Measurements from ENCODE around the gene STIL. TPM values are rescaled to one million over a fixed set of nuclear protein-coding genes. Genes with fewer than 3 reads are reported as not detected.

Gene STIL
- total and polyA plus RNA-seq, 2 of the 13 experiments (the other 11 are each of a cell fraction or from before 2014, with no cell fraction given) = 13.7 to 18.6 TPM

DNA sequence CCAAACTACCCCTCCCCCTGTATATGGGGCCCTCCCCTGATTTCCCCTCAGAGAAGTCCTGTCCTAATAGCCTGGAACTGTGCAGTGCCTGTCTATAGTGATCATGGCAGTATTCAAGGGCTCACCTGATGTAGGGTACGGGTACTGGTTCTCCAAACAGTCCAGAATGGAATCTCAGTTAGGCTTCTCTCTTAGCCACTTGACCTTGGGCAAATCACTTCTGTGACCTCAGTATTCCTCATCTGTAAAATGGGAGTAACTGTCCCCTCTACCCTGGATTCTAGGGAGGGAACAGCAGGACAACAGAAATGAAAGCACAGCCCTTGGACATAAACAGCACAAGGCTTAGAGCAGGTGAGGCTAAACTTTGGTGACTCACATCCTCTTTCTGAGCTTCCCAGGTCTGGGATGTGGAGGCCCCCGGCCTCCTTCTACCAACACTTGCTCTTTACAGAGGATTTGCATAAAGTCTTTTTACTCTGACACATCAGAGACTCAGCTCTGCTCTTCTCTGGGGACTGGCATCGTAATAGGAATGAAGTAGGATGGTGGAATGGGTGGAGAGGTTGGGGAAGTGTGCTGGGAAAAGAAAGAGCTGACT is 104.1 kb downstream of the STIL start:
- H3K4me3 ChIP-seq (replicated peaks in 1 of 3; ENCODE audit: insufficient read depth in 1 of 3, low read depth in 2 of 3, low read length in 3 of 3) = no peak overlapping the region
- H3K9me3 ChIP-seq (ENCODE audit: low read length) = no peaks in the 10 kb centered on the region
- FAIRE-seq (no peak), ATAC-seq (no peak), DNase-seq (ENCODE audit: low spot score) (no peak)
- no peaks in the 10 kb centered on the region for H3K36me3 ChIP-seq (replicated peaks in 1 of 2; ENCODE audit: control insufficient read depth in 1 of 2, insufficient read depth in 2 of 2, low read length in 2 of 2)
- no peak overlapping the region for H3K9ac ChIP-seq (ENCODE audit: insufficient read depth, low read depth, low read length)
- ChIA-PET CTCF (ENCODE audit: low intra/inter-chr PET ratio, low total read pairs) (no interaction called here), POLR2A (no interaction called here)
- in situ Hi-C loops (cut with HindIII; ENCODE audit: extremely low pct_ligation_motif_present, low pct_unique_long_range_greater_than_20kb) = no loop called here
- H3K4me1 ChIP-seq (ENCODE audit: insufficient read depth, low read length) = peaks cover 29% of the 10 kb centered on the region
- intact Hi-C loops (cut with micrococcal nuclease; ENCODE audit: unreplicated experiment) = no loop called here
- BruUV-seq (replicated peaks) = no TSS peak
- WGBS (ENCODE audit: low lambda C conversion rate) = 14% methylated on average over 2 of the region's 3 CpGs
- TF ChIP-seq ZMYM3 (CRISPR knock-in tag; IDR thresholded peaks at IDR 0.05) (0 out of 2 replicates have a peak, but pooled peaks have one; percentile 27), ZNF629 (CRISPR knock-in tag; conservative IDR thresholded peaks at IDR 0.05) (peak; percentile 84), ZFP62 (CRISPR knock-in tag; IDR thresholded peaks at IDR 0.05) (no peak), ZFX (CRISPR knock-in tag; IDR thresholded peaks at IDR 0.05; ENCODE audit: low read depth) (no peak)
- no peak overlapping the region for H2AFZ ChIP-seq (ENCODE audit: low read length)
- H3K4me2 ChIP-seq (ENCODE audit: low read depth, low read length) = no peak overlapping the region
- H4K20me1 ChIP-seq (ENCODE audit: insufficient read depth, low read length) = no peaks in the 10 kb centered on the region
- peaks cover 6 to 41% of the 10 kb centered on the region in 2 experiments; a peak in 3 of 5 replicates for H3K27me3 ChIP-seq (ENCODE audit: control insufficient read depth in 1 of 2, insufficient read depth in 2 of 2, low read length in 2 of 2)
- H3K27ac ChIP-seq (ENCODE audit: extremely low read length, insufficient read depth, low read length) = no peak overlapping the region
- no peaks in the 10 kb centered on the region for H3K79me2 ChIP-seq (ENCODE audit: insufficient read depth, low read length)

DNA sequence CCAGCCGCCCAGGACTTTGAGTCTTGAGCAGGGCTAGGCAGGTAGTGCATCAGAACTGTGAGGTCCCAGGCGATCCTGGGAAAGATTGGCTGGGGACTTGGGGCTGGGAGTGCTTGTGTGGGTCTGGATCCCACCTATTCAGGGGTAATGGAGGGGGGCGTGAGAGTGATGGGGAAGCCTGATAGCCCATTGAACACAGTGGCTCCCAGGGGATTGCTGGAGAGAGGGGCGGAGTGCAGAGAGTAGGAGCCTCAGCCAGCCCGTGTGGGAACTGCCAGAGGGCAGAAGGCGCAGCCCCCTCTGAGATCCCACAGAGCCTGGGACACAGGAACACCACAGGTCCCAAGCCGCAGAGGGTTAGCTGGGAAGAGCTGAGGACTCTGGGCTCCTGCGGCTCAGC is 104.9 kb downstream of the STIL start:
- peaks cover 6 to 34% of the 10 kb centered on the region in 2 experiments; a peak in 3 of 5 replicates for H3K27me3 ChIP-seq (ENCODE audit: control insufficient read depth in 1 of 2, insufficient read depth in 2 of 2, low read length in 2 of 2)
- no peaks in the 10 kb centered on the region for H3K79me2 ChIP-seq (ENCODE audit: insufficient read depth, low read length)
- POLR2A ChIA-PET = no interaction called here
- 41% methylated on average over 6 of the region's 8 CpGs for WGBS (ENCODE audit: low lambda C conversion rate)
- peaks cover 24% of the 10 kb centered on the region for H3K4me1 ChIP-seq (ENCODE audit: insufficient read depth, low read length)
- intact Hi-C loops (cut with micrococcal nuclease; ENCODE audit: unreplicated experiment) = no loop called here
- no peak overlapping the region for H3K27ac ChIP-seq (ENCODE audit: extremely low read length, insufficient read depth, low read length)
- H3K9me3 ChIP-seq (ENCODE audit: low read length) = no peaks in the 10 kb centered on the region
- H4K20me1 ChIP-seq (ENCODE audit: insufficient read depth, low read length) = no peaks in the 10 kb centered on the region
- H3K9ac ChIP-seq (ENCODE audit: insufficient read depth, low read depth, low read length) = no peak overlapping the region
- TF ChIP-seq, protein P1, sequence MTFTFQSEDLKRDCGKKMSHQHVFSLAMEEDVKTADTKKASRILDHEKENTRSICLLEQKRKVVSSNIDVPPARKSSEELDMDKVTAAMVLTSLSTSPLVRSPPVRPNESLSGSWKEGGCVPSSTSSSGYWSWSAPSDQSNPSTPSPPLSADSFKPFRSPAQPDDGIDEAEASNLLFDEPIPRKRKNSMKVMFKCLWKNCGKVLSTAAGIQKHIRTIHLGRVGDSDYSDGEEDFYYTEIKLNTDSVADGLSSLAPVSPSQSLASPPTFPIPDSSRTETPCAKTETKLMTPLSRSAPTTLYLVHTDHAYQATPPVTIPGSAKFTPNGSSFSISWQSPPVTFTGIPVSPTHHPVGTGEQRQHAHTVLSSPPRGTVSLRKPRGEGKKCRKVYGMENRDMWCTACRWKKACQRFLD (CRISPR knock-in tag; IDR thresholded peaks at IDR 0.05; ENCODE audit: borderline replicate concordance) = no peak
- BruUV-seq (replicated peaks) = no TSS peak
- in situ Hi-C loops (cut with HindIII; ENCODE audit: extremely low pct_ligation_motif_present, low pct_unique_long_range_greater_than_20kb) = no loop called here
- ATAC-seq (no peak), FAIRE-seq (no peak), DNase-seq (ENCODE audit: low spot score) (no peak)
- no peaks in the 10 kb centered on the region for H3K36me3 ChIP-seq (replicated peaks in 1 of 2; ENCODE audit: control insufficient read depth in 1 of 2, insufficient read depth in 2 of 2, low read length in 2 of 2)
- H3K4me3 ChIP-seq (replicated peaks in 1 of 3; ENCODE audit: insufficient read depth in 1 of 3, low read depth in 2 of 3, low read length in 3 of 3) = no peak overlapping the region
- H2AFZ ChIP-seq (ENCODE audit: low read length) = no peak overlapping the region
- CTCF ChIA-PET (ENCODE audit: low intra/inter-chr PET ratio, low total read pairs) = no interaction called here
- no peak overlapping the region for H3K4me2 ChIP-seq (ENCODE audit: low read depth, low read length)

Data from HepG2 (cell line).